Renal cortical epithelial cell (primary cell): ENCODE results near the gene RUVBL1. TPM values are rescaled to one million over a fixed set of nuclear protein-coding genes. Genes with fewer than 3 reads are reported as not detected.

Experiments used
- total RNA-seq: library from RNA; depleted of rRNA; stranded (reverse); fragments of >200 nt; gene quantifications from 2 replicates; pipeline ENCODE4 v1.2.3, GENCODE V29; 2014

The RUVBL1 gene
- total RNA-seq, 1 donor from 2014 or later, result 79.1 TPM

Other genes starting within 250 kb of the RUVBL1 start
- gene KBTBD12, start 208.6 kb downstream of the RUVBL1 start, total RNA-seq, result 1.2 and 2.2 TPM in 2 replicates
- gene SEC61A1, start 71.4 kb downstream of the RUVBL1 start, total RNA-seq, result 244 and 294 TPM in 2 replicates
- 1.6 and 7.6 TPM in 2 replicates for gene EEFSEC, start 29.7 kb upstream of the RUVBL1 start, total RNA-seq